Mesothelial cell of epicardium (in vitro differentiated cells): Measurements from ENCODE around the gene RAB11FIP2. TPM values are rescaled to one million over a fixed set of nuclear protein-coding genes. Genes with fewer than 3 reads are reported as not detected.

Source experiments
- DNase-seq, 2 experiments: peaks; one replicate each; pipeline ENCODE4 v3.0.0; 2021; ENCODE audit warnings: low spot score in 2 of 2; ENCODE audit not compliant: unreplicated experiment in 2 of 2
- H3K27ac Mint-ChIP-seq: 2 replicates; pipeline ENCODE4 v1.8.0; 2021; ENCODE audit warnings: mixed read lengths
- H3K27me3 Mint-ChIP-seq: 2 replicates; pipeline ENCODE4 v1.8.0; 2021; ENCODE audit warnings: low read depth, mixed read lengths
- H3K36me3 Mint-ChIP-seq: 2 replicates; pipeline ENCODE4 v1.8.0; 2021; ENCODE audit warnings: mixed read lengths
- H3K4me1 Mint-ChIP-seq: 2 replicates; pipeline ENCODE4 v1.8.0; 2021; ENCODE audit warnings: mixed read lengths
- H3K4me3 Mint-ChIP-seq: 2 replicates; pipeline ENCODE4 v1.8.0; 2021; ENCODE audit warnings: mild to moderate bottlenecking, moderate library complexity, mixed read lengths
- H3K9me3 Mint-ChIP-seq: 2 replicates; pipeline ENCODE4 v1.8.0; 2021; ENCODE audit warnings: mixed read lengths
- CTCF ChIP-seq: fragments of 200-600 bp; sonication (generic); IDR thresholded peaks from one replicate; pipeline ENCODE4 v1.5.0; 2021; ENCODE audit warnings: antibody characterized with exemption; ENCODE audit not compliant: unreplicated experiment
- total RNA-seq: library from RNA; stranded (reverse); gene quantifications from 3 replicates; pipeline ENCODE4 v1.2.1, GENCODE V29; 2021

RAB11FIP2 gene
- total RNA-seq, 1 donor from 2014 or later, result 31.8 TPM

DNA sequence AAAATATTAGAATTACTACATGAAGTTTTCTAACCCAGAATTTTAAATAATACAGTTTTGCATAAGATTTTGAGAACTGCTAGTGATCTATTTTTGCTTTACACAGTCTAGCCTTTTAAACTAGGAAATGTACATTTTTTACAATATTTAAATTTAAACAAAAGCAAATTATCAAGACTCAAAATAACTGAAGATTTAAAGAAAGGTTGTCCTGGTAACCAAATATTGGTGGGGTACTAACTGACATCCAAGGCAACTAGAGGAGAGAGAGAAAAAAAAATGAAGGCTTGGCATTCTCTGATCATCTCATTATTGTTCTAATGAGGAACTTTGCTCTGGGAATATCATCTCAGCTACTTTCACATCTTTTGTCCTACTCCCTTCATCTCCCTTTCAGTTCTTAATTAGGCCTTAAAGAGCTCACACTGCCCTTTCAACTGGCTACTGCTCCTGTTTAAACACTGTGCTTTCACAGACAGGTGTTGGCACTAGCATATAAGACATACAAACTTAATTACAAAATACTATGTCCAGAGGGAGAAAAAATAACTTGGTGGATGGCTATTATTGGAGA is 33.7 kb downstream of the RAB11FIP2 start:
- no peaks in the 10 kb centered on the region for H3K27me3 Mint-ChIP-seq
- H3K36me3 Mint-ChIP-seq, result peaks cover 8% of the 10 kb centered on the region
- no peak overlapping the region for H3K4me3 Mint-ChIP-seq
- H3K27ac Mint-ChIP-seq, result no peak overlapping the region
- H3K9me3 Mint-ChIP-seq, result no peaks in the 10 kb centered on the region
- no peak for TF ChIP-seq CTCF
- H3K4me1 Mint-ChIP-seq, result peaks cover 16% of the 10 kb centered on the region
- DNase-seq, result no peak

- peaks cover 10% of the 10 kb centered on the region for H3K4me1 Mint-ChIP-seq
- no peak for TF ChIP-seq CTCF
- no peak overlapping the region for H3K27ac Mint-ChIP-seq
- H3K4me3 Mint-ChIP-seq, result no peak overlapping the region
- peaks cover 27% of the 10 kb centered on the region for H3K36me3 Mint-ChIP-seq
- no peaks in the 10 kb centered on the region for H3K27me3 Mint-ChIP-seq
- no peaks in the 10 kb centered on the region for H3K9me3 Mint-ChIP-seq
- no peak for DNase-seq
These were observed 39.0 kb downstream of the RAB11FIP2 start for GRCh38 chr10:118007773-118008172.

DNA sequence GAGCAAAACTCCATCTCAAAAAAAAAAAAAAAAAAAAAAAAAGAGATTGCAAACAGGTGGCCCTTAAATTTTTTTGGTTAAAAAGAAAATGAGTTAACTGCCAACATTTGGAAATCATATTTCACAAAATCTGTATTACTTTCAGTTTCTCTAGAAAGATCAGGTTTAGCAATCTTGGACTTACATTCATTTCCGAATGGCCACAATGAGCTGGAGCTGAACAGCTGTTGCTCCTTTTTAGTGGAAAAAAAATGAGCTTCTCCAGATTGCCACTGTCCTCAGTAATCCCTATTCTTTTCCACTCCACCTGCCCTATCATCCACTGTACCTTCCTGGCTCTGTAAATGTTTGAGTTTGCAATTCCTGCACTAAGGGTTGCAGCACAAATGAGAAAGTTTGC is 43.6 kb downstream of the RAB11FIP2 start:
- Mint-ChIP-seq H3K27ac (no peak overlapping the region), H3K9me3 (no peaks in the 10 kb centered on the region), H3K36me3 (peaks cover 30% of the 10 kb centered on the region), H3K27me3 (no peaks in the 10 kb centered on the region), H3K4me3 (no peak overlapping the region), H3K4me1 (peaks cover 7% of the 10 kb centered on the region)
- no peak for DNase-seq
- TF ChIP-seq CTCF, result no peak

DNA sequence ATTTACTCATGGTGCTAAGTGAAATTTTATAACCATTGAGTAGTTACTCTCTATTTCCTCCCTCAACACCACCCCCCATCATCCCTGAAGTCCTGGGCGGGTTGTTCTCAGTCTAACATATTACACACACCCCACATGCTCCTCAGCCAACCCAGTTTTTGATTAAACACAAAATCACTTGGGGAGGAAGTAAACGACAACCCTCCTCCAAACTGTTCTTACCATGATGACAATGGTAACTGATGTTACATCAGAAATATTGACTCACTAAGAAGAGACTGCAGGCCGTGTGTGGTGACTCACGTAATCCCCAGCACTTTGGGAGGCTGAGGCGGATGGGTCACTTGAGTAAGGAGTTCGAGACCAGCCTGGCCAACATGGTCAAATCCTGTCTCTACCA is 44.2 kb downstream of the RAB11FIP2 start:
- Mint-ChIP-seq H3K4me3 (no peak overlapping the region), H3K27ac (no peak overlapping the region), H3K27me3 (no peaks in the 10 kb centered on the region), H3K36me3 (peaks cover 30% of the 10 kb centered on the region), H3K9me3 (no peaks in the 10 kb centered on the region), H3K4me1 (peaks cover 1% of the 10 kb centered on the region)
- no peak for TF ChIP-seq CTCF
- no peak for DNase-seq

DNA sequence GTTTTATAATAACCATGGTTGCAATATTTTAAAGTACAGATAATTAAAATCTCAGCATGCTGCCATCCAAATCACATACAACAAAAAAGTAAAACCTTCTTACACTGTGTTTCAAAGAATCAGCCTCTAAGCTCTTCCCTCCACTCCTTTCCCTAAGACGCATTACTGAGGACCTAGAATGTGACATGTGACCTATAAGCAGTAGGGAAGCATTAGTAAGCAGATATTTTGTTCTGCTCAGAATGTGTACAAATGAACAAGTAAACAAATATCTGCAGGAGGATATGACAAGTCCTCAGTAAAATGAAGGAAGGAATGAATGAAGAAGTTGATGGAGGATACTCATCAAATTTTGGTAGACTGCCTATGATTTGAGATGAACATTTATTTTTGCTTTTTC is 49.1 kb downstream of the RAB11FIP2 start:
- Mint-ChIP-seq H3K4me3 (no peak overlapping the region), H3K27ac (no peak overlapping the region), H3K36me3 (peaks cover 13% of the 10 kb centered on the region), H3K27me3 (no peaks in the 10 kb centered on the region), H3K4me1 (no peaks in the 10 kb centered on the region), H3K9me3 (no peaks in the 10 kb centered on the region)
- DNase-seq, result no peak
- TF ChIP-seq CTCF, result no peak

- Mint-ChIP-seq H3K4me1 (no peaks in the 10 kb centered on the region), H3K36me3 (peaks cover 10% of the 10 kb centered on the region), H3K4me3 (no peak overlapping the region), H3K27me3 (no peaks in the 10 kb centered on the region), H3K9me3 (no peaks in the 10 kb centered on the region), H3K27ac (no peak overlapping the region)
- TF ChIP-seq CTCF, result no peak
- no peak for DNase-seq
These were observed 50.0 kb downstream of the RAB11FIP2 start for GRCh38 chr10:117996709-117997108.
